SKM-1 (cell line): Measurements from ENCODE around the gene MYRIP.
"Not testable (repeated sequence)": the region's sequence is repeated elsewhere in the genome, so short reads cannot be mapped to it uniquely, and the experiment has no call there.

Source experiments
- DNase-seq: peaks from one replicate; lab custom pipeline; 2025; ENCODE audit not compliant: unreplicated experiment; lab: John Stamatoyannopoulos, UW

The MYRIP gene

GRCh38 chr3:39809181-39809994 lies at the start of gene MYRIP:
TSS of gene MYRIP (plus strand) at chr3:39809609. CDS start at chr3:39900817, 91,208 bp downstream.
- no peak for DNase-seq

DNA sequence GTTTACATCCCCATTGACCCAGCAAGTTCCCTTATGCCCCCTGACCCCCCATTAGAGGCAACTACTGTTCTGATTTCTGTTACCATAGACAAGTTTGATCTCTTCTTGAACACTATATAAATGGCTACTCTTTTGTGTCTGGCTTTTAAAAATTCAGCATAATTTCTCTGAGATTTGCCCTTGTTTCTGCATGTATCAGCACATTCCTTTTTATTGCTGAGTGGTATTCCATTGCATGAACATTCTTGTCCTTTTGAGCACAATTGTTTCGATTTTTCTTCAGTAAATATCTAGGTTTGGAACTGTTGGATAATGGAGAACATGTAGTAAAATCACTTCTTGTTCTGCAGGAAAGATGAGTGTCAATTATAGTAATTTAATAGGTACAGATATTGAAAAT lies 49.1 kb upstream of the MYRIP start:
- DNase-seq = no peak

DNA sequence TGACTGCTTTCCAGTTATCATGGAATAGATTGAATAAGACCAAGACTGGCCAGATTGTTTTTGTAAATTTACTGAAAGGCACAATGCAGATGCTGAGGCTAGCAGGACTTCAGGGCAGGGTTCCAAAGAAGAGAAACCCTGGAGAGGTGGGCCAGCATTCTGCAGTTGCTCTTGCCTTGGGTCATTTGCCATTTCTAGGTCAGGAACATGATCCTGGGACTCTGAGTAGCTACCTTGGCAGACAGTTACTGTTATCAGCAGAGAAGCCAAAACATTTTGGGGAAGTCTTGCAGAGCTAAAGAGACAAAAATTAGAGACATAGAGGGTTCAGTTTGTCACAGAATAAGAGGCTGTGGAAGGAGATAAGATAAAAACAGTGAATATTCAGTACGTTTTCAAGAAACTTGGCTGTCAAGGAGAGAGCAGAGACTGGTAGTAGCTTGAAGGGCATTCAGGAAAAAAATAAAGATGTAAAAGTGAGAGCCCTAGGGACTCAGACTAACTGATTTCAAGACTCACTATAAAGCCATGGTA lies 46.8 kb upstream of the MYRIP start:
- DNase-seq = no peak

GRCh38 chr3:39763390-39763789 lies 46.0 kb upstream of the MYRIP start:
- no peak for DNase-seq

DNA sequence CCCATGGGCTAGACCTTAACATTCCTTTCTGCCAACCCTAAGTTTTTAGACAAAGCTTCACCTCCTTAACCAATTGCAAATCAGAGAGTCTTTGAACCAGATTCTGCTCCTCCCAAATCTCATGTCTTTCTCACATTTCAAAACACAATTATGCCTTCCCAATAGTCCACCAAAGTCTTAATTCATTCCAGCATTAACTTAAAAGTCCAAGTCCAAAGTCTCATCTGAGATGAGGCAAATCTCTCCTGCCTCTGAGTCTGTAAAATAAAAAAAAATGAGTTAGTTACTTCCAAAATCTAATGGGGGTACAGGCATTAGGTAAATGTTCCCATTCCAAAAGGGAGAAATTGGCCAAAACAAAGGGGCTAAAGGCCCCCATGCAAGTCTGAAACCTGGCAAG lies 43.8 kb upstream of the MYRIP start:
- DNase-seq = no peak

GRCh38 chr3:39766433-39766832 lies 43.0 kb upstream of the MYRIP start:
- no peak for DNase-seq

GRCh38 chr3:39766909-39767308 lies 42.5 kb upstream of the MYRIP start:
- not testable (repeated sequence) for DNase-seq

- DNase-seq = not testable (repeated sequence)
These were observed 31.2 kb upstream of the MYRIP start for GRCh38 chr3:39778168-39778567.

DNA sequence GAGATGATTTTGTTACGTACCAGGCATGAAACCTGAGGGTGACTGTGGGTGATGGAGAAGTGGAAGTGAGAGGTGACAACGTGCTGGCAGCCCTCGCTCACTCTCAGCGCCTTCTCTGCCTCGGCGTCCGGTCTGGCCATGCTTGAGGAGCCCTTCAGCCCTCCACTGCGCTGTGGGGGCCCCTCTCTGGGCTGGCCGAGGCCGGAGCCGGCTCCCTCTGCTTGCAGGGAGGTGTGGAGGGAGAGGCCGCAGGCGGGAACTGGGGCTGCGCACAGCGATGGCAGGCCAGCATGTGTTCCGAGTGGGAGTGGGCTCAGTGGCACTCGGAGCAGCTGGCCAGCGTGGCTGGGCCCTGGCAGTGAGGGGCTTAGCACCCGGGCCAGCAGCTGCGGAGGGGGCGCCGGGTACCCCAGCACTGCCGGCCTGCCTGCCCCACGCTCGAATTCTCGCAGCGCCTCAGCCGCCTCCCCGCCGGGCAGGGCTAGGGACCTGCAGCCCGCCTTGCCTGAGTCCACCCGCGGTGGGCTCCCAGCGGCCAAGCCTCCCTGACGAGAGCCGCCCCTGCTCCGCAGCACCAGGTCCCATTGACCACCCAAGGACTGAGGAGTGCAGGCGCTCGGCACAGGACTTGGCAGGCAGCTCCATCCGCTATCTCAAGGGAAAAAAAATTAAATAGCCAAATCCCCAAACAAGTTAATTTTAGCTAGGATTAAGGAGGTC lies 29.7 kb upstream of the MYRIP start:
- DNase-seq = no peak

DNA sequence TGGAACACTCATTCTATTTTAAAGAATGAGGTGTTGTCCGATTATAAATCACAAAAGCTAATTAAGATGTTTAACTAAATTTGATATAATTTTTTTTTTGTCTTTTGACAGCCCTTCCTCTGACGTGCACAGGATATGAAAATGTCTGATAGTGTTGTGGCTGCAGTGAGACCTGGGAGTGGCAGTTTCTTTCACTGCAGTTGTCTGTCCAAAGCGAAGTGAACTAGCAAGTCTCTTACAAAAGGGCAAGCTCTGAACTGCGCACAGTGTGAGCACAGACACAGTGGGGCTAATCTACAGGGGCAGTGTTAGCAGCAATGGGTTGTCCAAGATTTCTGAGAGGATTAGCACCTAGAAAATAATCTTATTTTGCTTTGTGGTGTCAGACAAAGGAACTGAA lies 29.1 kb upstream of the MYRIP start:
- DNase-seq = no peak

DNA sequence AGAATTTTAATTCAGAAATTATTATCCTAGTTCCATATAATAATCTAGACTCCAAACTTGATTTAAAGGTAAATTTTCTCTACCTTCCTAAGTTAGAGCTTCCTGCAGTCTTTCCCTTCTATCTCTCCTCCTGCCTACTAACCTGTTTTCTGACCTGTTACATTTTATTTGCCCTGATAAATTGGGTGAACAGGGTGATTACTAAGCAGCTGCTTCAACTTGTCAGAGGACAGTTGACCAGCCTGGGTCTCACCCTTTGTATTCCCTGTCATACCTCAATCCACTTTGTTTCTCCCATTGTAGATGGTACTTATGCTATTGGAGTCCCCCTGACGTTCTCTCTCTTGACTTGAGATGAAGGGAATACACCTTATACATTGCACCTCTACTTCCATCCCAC lies 28.4 kb upstream of the MYRIP start:
- DNase-seq = no peak

- no peak for DNase-seq
These were observed 27.8 kb upstream of the MYRIP start for GRCh38 chr3:39781632-39782031.

DNA sequence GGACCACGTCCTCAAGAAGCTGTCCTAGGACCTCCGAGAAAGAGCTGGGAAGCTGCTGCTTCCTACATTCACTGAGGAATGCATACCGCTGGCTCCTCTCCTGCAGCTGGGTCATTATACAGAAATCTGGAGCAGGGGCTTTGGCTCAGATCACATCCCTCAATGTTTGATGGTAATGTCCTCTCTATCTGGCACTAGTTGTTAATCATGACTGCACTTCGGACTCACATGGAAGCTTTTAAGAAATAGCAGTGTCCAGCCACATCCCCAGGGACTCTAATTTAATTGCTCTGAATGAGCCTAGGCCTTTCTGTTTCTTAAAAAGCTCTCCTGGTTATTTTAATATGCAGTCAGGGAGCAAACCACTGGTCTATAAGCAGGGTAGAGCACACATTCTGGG lies 25.7 kb upstream of the MYRIP start:
- DNase-seq = no peak

GRCh38 chr3:39784922-39785321 lies 24.5 kb upstream of the MYRIP start:
- no peak for DNase-seq

DNA sequence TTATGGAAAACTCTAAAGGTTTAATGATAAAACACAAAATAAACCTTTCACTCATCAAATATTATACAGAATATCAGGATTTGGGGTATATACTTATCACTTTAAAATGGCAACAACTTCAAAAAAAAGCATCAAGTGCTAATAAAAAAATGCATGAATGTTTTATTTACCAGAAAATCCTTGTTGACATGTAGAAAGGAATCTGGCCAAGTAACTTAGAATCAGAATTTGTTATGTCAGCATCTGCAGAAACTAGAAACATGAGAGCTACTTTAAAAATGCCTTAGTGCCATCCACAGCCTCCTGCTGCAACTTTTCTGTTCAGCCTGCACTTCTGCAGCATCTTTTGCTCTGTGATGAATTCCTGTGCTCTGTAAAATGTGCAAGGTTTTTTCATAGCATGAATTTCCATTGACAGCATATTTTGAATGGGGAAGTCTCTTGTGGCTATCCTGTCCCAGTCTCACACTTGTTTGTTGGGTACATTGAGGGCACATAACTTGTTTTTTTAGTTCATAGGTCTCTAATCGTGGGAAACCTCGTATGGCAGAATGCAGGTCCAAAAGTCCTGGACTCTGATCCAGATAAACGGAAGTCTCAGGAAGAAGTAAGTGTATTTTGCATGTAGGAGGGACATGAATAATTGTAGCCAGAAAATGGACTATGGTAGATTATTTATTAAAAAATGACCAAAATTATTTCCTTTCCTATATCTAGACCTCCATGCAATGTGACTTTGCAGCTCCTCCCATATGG lies 21.1 kb upstream of the MYRIP start:
- no peak for DNase-seq

GRCh38 chr3:39791603-39792002 lies 17.8 kb upstream of the MYRIP start:
- no peak for DNase-seq

DNA sequence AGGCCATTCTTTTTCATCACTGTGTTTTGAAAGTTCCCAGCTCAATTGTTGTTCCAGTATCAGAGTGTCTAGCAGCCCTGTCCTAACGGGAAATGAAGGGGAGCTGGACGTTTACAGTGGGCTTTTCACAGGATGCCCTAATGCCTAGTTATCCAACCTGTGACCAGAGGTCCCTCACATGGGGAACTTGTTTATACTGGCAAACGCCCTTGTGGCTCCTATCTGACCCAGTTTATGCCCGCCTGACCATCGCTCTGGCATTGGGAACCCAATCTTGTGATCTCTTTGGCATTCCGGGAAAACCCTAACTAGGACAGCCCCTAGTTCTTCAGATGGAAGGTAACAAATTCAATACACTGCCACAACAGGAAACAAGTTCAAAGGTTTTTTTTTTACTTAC lies 14.5 kb upstream of the MYRIP start:
- DNase-seq = no peak

DNA sequence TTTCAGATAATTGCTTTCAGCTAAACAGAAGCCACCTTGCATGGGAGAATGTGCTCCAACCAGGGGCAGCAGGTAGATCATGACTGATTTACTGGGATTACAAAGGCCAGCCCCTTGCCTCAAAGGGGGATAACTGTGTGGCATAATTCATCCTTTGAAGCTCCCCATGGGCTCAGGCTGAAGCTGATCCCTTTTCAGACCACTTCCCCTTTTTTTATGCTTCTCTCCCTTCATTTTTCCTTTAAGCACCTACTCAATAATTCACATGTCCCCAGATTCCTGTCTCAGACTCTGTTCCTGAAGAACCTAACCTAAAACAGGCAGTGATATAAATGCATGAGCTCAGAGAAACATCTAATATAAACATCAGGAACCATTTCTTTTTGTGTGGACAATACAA lies 8.2 kb upstream of the MYRIP start:
- DNase-seq = no peak

GRCh38 chr3:39802486-39802885 lies 6.9 kb upstream of the MYRIP start:
- DNase-seq = not testable (repeated sequence)

DNA sequence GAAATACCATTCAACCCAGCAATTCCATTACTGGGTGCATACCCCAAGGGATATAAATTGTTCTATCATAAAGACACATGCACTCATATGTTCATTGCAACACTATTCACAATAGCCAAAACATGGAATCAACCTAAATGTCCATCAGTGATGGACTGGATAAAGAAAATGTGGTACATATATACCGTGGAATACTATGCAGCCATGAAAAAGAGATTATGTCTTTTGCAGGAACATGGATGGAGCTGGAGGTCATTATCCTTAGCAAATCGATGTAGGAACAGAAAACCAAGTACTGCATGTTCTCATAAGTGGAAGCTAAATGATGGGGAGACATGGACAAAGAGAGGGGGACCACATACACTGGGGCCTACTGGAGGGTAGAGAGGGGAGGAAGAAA lies 5.5 kb upstream of the MYRIP start:
- DNase-seq = no peak

DNA sequence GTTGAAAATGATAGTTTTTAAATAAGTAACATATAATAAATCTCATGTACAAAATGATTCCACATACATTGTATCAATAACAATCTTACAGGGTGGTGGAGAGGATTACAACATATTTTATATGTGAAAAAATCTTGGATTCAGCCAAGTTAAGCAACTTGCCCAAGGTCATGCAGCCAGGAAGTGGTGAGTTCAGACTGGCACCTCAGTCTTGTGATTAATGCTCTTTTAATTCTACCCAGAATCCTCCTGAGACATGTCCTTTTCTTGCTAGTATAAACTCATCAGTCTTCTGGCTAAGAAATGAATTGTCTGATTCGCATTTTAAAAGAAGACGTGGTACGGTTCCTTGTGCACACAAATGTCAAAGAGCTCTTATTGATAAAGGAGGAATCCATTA lies 4.5 kb upstream of the MYRIP start:
- DNase-seq = no peak

DNA sequence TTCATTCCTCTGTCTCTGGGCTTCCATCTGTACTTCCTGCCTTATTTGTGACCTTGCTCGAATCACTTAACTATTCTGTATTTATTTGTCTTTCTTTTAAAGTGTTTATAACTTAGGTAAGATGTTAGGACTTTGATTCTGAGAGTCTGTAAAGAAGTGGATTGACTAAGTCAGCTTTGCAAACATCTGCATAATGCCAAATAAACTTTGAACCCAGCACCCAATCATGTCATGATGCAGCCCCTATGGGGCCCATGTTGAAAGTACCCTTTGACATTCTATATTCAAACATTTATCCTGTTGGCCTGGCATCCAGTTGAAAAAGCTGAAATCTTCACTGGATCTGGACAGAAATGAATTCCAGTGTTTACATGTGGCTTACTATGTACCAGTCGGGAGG lies 3.8 kb upstream of the MYRIP start:
- no peak for DNase-seq
